Mucosa of rectum (tissue), 2 donors: ENCODE measurements around the gene EPX.
"Not testable (repeated sequence)": the region's sequence is repeated elsewhere in the genome, so short reads cannot be mapped to it uniquely, and the experiment has no call there.

ENCODE experiments used
- H3K27ac ChIP-seq, 2 donors: one replicate each; pipeline ENCODE4 v1.7.0; 2013; ENCODE audit warnings: inconsistent platforms in 2 of 2, low read depth in 2 of 2, low read length in 2 of 2
- H3K27me3 ChIP-seq, 2 donors: one replicate each; pipeline ENCODE4 v1.7.0; 2013; ENCODE audit warnings: low read length in 2 of 2; ENCODE audit not compliant: control insufficient read depth in 2 of 2, insufficient read depth in 2 of 2
- H3K36me3 ChIP-seq, 2 donors: one replicate each; pipeline ENCODE4 v1.7.0; 2013; ENCODE audit warnings: low read length in 2 of 2; ENCODE audit not compliant: control insufficient read depth in 2 of 2, insufficient read depth in 2 of 2
- H3K4me1 ChIP-seq, 2 donors: one replicate each; pipeline ENCODE4 v1.7.0; 2013; ENCODE audit warnings: low read length in 2 of 2, mild to moderate bottlenecking in 1 of 2; ENCODE audit not compliant: control insufficient read depth in 2 of 2, insufficient read depth in 2 of 2
- H3K4me3 ChIP-seq, 2 donors: one replicate each; pipeline ENCODE4 v1.7.0; 2013; ENCODE audit warnings: low read length in 2 of 2
- H3K9ac ChIP-seq, 2 donors: one replicate each; pipeline ENCODE4 v1.7.0; 2013; ENCODE audit warnings: low read length in 2 of 2, low read depth in 1 of 2, mild to moderate bottlenecking in 1 of 2
- H3K9me3 ChIP-seq, 2 donors: one replicate each; pipeline ENCODE4 v1.7.0; 2013; ENCODE audit warnings: low read length in 2 of 2; ENCODE audit not compliant: control insufficient read depth in 2 of 2
- donor health status: healthy.
- donor health status: Normal muscosa, but diverticular disease.

EPX gene

DNA sequence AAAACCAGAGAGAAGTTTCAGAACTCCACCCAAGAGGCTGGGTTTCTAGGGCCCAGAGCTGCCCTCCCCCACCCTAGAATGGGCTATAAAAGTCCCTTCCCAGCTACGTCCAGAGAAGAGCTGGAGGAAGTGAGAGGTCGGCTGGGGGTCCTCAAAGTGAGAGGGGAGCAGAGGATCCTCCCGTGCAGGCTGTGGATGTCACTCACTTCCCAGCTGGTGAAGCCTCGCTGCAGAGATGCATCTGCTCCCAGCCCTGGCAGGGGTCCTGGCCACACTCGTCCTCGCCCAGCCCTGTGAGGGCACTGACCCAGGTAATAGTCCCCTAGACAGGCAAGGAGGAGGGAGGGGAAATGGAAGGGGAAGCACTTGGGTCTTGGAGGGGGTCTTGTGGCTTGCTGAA is at the start of gene EPX:
EPX (plus strand) TSS at position 115 of the 400 bp plus-strand sequence; CDS start at position 236, 121 bp downstream.
- no peaks in the 10 kb centered on the region for H3K4me1 ChIP-seq
- no peak within 1 kb of the TSS for H3K4me3 ChIP-seq
- peaks cover 0 to 2% of the 10 kb centered on the region in 2 donors for H3K27me3 ChIP-seq
- H3K27ac ChIP-seq = no peak within 1 kb of the TSS
- H3K9me3 ChIP-seq = no peaks in the 10 kb centered on the region
- H3K36me3 ChIP-seq = no peaks in the 10 kb centered on the region
- H3K9ac ChIP-seq = no peak within 1 kb of the TSS

DNA sequence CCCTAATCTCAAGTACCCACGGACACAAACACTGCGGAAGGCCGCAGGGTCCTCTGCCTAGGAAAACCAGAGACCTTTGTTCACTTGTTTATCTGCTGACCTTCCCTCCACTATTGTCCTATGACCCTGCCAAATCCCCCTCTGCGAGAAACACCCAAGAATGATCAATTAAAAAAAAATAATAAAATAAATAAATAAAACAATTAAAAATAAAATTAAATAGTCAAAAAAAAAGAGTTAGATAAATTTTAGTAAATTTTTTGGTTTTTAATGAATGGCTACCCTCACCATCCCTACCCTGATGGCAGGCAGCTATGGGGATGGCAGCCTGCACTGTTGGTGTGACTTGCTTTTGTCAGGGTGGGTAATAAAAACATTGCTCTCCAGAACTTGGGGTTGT is 49.2 kb upstream of the EPX start:
- H3K9me3 ChIP-seq, H3K27ac ChIP-seq, H3K4me1 ChIP-seq, H3K4me3 ChIP-seq, H3K27me3 ChIP-seq, H3K36me3 ChIP-seq, H3K9ac ChIP-seq: not testable (repeated sequence)

DNA sequence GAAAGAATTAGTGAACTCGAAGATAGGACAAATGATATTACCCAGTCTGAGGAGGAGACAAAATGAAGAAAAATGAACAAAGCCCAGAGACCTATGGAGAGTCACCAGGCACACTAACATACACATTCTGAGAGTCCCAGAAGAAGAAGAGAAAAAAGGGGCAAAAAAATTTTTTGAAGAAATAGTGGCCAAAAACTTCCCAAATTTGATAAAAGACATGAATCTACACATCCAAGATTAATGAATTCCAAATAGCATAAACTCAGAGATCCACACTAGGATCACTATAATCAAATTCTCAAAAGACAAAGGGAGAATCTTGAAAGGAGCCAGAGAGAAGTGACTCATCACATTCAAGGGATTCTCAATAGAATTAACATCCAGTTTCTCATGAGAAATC is 47.7 kb upstream of the EPX start:
- H3K4me1 ChIP-seq = no peaks in the 10 kb centered on the region
- H3K4me3 ChIP-seq = no peak overlapping the region
- no peak overlapping the region for H3K9ac ChIP-seq
- H3K27me3 ChIP-seq = peaks cover 5 to 6% of the 10 kb centered on the region in 2 donors
- no peak overlapping the region for H3K27ac ChIP-seq
- no peaks in the 10 kb centered on the region for H3K36me3 ChIP-seq
- H3K9me3 ChIP-seq = peaks cover 0 to 5% of the 10 kb centered on the region in 2 donors

- Histone ChIP-seq H3K9me3 (peaks cover 0 to 5% of the 10 kb centered on the region in 2 donors), H3K9ac (no peak within 1 kb of the TSS), H3K4me3 (no peak within 1 kb of the TSS), H3K27me3 (peaks cover 5 to 13% of the 10 kb centered on the region in 2 donors), H3K4me1 (no peaks in the 10 kb centered on the region), H3K27ac (no peak within 1 kb of the TSS), H3K36me3 (no peaks in the 10 kb centered on the region)
Measured at GRCh38 chr17:58147930-58148434, 44.5 kb upstream of the EPX start, which contains the start of gene OR4D1. Gene OR4D1 (plus strand): TSS chr17:58148384. CDS start chr17:58155154, 6,770 bp downstream.

DNA sequence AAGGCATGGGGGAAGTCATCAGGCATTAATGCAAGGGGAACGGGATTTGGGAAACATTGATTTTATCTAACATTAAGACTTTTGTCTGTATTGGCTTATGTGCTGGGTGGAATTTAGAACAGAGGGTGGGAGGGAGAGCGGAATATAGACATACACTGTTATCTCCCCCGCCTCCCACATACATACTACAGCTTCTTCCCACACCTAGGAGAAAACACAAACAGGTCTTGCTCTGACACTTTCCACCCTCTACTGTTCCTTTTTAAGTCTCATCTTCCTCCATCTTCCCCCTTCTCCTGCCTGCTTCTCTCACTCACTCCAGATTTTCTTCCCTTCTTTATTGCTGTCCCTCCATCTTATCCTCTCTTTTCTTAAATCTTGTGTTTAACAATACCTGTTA is 43.9 kb upstream of the EPX start:
- H3K9me3 ChIP-seq = peaks cover 0 to 5% of the 10 kb centered on the region in 2 donors
- H3K9ac ChIP-seq = no peak overlapping the region
- no peaks in the 10 kb centered on the region for H3K4me1 ChIP-seq
- peaks cover 5 to 14% of the 10 kb centered on the region in 2 donors for H3K27me3 ChIP-seq
- H3K27ac ChIP-seq = no peak overlapping the region
- H3K4me3 ChIP-seq = no peak overlapping the region
- H3K36me3 ChIP-seq = no peaks in the 10 kb centered on the region

DNA sequence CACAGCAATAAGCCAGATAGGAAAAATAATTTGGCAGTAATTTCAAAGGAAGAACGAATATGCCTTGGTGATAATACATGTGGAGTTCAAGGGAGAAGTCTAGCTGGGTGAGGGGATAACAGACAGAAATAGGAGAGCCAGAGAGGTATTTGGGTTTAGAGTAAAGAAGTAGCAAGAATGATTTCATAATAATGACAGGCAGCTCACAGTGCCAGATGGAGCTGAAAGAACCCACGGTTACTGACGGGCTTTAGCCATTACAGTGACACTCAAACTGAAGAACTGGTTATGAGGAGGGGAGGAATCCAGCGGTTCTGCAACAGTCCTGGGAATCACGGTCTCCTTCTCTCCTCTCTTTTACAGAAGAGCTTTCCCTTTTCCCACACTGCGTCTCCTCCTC is 42.1 kb upstream of the EPX start:
- Histone ChIP-seq H3K27ac (no peak overlapping the region), H3K9me3 (peaks cover 0 to 5% of the 10 kb centered on the region in 2 donors), H3K9ac (no peak overlapping the region), H3K4me3 (no peak overlapping the region), H3K36me3 (no peaks in the 10 kb centered on the region), H3K4me1 (no peaks in the 10 kb centered on the region), H3K27me3 (peaks cover 9 to 19% of the 10 kb centered on the region in 2 donors)

GRCh38 chr17:58153046-58153445 is 39.5 kb upstream of the EPX start:
- H3K27me3 ChIP-seq = peaks cover 22 to 28% of the 10 kb centered on the region in 2 donors
- no peak overlapping the region for H3K27ac ChIP-seq
- H3K9me3 ChIP-seq = no peaks in the 10 kb centered on the region
- H3K9ac ChIP-seq = no peak overlapping the region
- H3K36me3 ChIP-seq = no peaks in the 10 kb centered on the region
- no peak overlapping the region for H3K4me3 ChIP-seq
- H3K4me1 ChIP-seq = no peaks in the 10 kb centered on the region

GRCh38 chr17:58153671-58154070 is 38.9 kb upstream of the EPX start:
- no peak overlapping the region for H3K9ac ChIP-seq
- H3K27ac ChIP-seq = no peak overlapping the region
- H3K4me1 ChIP-seq = no peaks in the 10 kb centered on the region
- no peaks in the 10 kb centered on the region for H3K36me3 ChIP-seq
- no peaks in the 10 kb centered on the region for H3K9me3 ChIP-seq
- no peak overlapping the region for H3K4me3 ChIP-seq
- peaks cover 18 to 26% of the 10 kb centered on the region in 2 donors for H3K27me3 ChIP-seq

GRCh38 chr17:58156839-58157803 is 35.4 kb upstream of the EPX start:
- H3K9ac ChIP-seq = peak overlapping the region in 1 of 2 donors; percentile 14
- no peaks in the 10 kb centered on the region for H3K4me1 ChIP-seq
- H3K4me3 ChIP-seq = peak overlapping the region; percentile 33 to 64
- H3K9me3 ChIP-seq = no peaks in the 10 kb centered on the region
- H3K27me3 ChIP-seq = peaks cover 17 to 23% of the 10 kb centered on the region in 2 donors
- H3K27ac ChIP-seq = no peak overlapping the region
- H3K36me3 ChIP-seq = no peaks in the 10 kb centered on the region

GRCh38 chr17:58158181-58158580 is 34.3 kb upstream of the EPX start:
- no peaks in the 10 kb centered on the region for H3K9me3 ChIP-seq
- H3K4me3 ChIP-seq = no peak overlapping the region
- H3K27me3 ChIP-seq = peaks cover 17 to 21% of the 10 kb centered on the region in 2 donors
- H3K36me3 ChIP-seq = no peaks in the 10 kb centered on the region
- no peak overlapping the region for H3K27ac ChIP-seq
- no peak overlapping the region for H3K9ac ChIP-seq
- no peaks in the 10 kb centered on the region for H3K4me1 ChIP-seq
